Measurements from ENCODE around the gene S100A2. TPM values are rescaled to one million over a fixed set of nuclear protein-coding genes. Genes with fewer than 3 reads are reported as not detected.

Gene S100A2
- polyA plus RNA-seq, 2 of the 4 experiments (the other 2 are of a cell fraction): 5.1 to 15.9 TPM

- peaks cover 50% of the 10 kb centered on the region for H3K4me1 ChIP-seq
- TF ChIP-seq HOXB5 (CRISPR knock-in tag; IDR thresholded peaks at IDR 0.05) (no peak), CEBPB (IDR thresholded peaks at IDR 0.05) (peak in 1 of 2 experiments; percentile 41; a peak in 1 of 4 replicates), TP53 (CRISPR knock-in tag; IDR thresholded peaks at IDR 0.05) (no peak)
- CTCF ChIA-PET: interaction anchor here (0.9 to 7.9 kb wide), 7 partner anchors 11 to 259 kb away, joined by 3 to 57 read pairs (median 5); partner anchors contain the start of genes S100A1 and S100A13
- peak overlapping the region; percentile 96 for H3K4me2 ChIP-seq
- no peaks in the 10 kb centered on the region for H3K9me3 ChIP-seq
- DNase-seq (ENCODE audit: low read depth in 1 of 2, low spot score in 1 of 2) (peak in 1 of 2 experiments; percentile 31), FAIRE-seq (no peak), ATAC-seq (no peak)
- 45% methylated on average over 4 of the region's 7 CpGs for WGBS (ENCODE audit: missing lambda C conversion rate)
- H3K27ac ChIP-seq: peak overlapping the region; percentile 91 to 96
- H3K4me3 ChIP-seq: peak overlapping the region; percentile 68
- POLR2A ChIA-PET: interaction anchor here (4.7 kb wide), 1 partner anchor 16 kb away, joined by 39 read pairs; the partner anchor contains the start of gene S100A13
These were observed 45.2 kb upstream of the S100A2 start for GRCh38 chr1:153610811-153611301.

- ChIA-PET POLR2A (interaction anchor here (1.5 to 4.7 kb wide), 2 partner anchors 17 to 24 kb away, joined by 6 to 39 read pairs; partner anchors contain the start of genes CHTOP and S100A13), CTCF (interaction anchor here (0.9 to 7.9 kb wide), 7 partner anchors 10 to 258 kb away, joined by 3 to 57 read pairs (median 5); partner anchors contain the start of genes S100A1 and S100A13)
- TF ChIP-seq FOSL2 (IDR thresholded peaks at IDR 0.05) (no peak), FOSL2 (CRISPR knock-in tag; IDR thresholded peaks at IDR 0.05) (peak; percentile 25; the same call in 1 of the 2 replicates), NPAS2 (CRISPR knock-in tag; IDR thresholded peaks at IDR 0.05; ENCODE audit: borderline replicate concordance) (no peak), MAFK (IDR thresholded peaks at IDR 0.05; ENCODE audit: partially characterized antibody) (no peak)
- no peak for ATAC-seq
- Histone ChIP-seq H3K9me3 (no peaks in the 10 kb centered on the region), H3K4me1 (peaks cover 50% of the 10 kb centered on the region), H3K4me2 (peak overlapping the region; percentile 96), H3K4me3 (peak overlapping the region; percentile 68; the same call in 2 of the 3 replicates), H3K27ac (peak overlapping the region; percentile 91 to 96)
- FAIRE-seq: no peak
- WGBS (ENCODE audit: missing lambda C conversion rate): 29% methylated on average over 4 of the region's 4 CpGs
- peak in 1 of 2 experiments; percentile 29 for DNase-seq (ENCODE audit: low read depth in 1 of 2, low spot score in 1 of 2)
These were observed 44.7 kb upstream of the S100A2 start for GRCh38 chr1:153610334-153610733.

- ATAC-seq (peak in 1 of 2 experiments; percentile 6; a peak in 1 of 6 replicates), FAIRE-seq (no peak), DNase-seq (ENCODE audit: low read depth in 1 of 2, low spot score in 1 of 2) (no peak)
- Histone ChIP-seq H3K4me3 (peak overlapping the region; percentile 45; the same call in 2 of the 3 replicates), H3K9me3 (no peaks in the 10 kb centered on the region), H3K27ac (peak overlapping the region; percentile 91 to 96), H3K4me2 (peak overlapping the region; percentile 96), H3K4me1 (peaks cover 49% of the 10 kb centered on the region)
- 21% methylated on average over 6 of the region's 6 CpGs for whole genome bisulfite sequencing (ENCODE audit: missing lambda C conversion rate)
- POLR2A ChIA-PET: interaction anchor here (0.6 to 4.7 kb wide), 3 partner anchors 18 to 67 kb away, joined by 3 to 39 read pairs (median 6); partner anchors contain the start of genes CHTOP and S100A13
- CTCF ChIA-PET: interaction anchor here (1.7 to 7.9 kb wide), 3 partner anchors 17 to 37 kb away, joined by 3 to 57 read pairs (median 33); partner anchors contain the start of genes S100A1 and S100A13
- TF ChIP-seq NPAS2 (CRISPR knock-in tag; IDR thresholded peaks at IDR 0.05; ENCODE audit: borderline replicate concordance): no peak
- TF ChIP-seq FOXS1 (CRISPR knock-in tag; IDR thresholded peaks at IDR 0.05): no peak
- no peak for TF ChIP-seq REST (IDR thresholded peaks at IDR 0.05)
- no peak for TF ChIP-seq KDM5A (IDR thresholded peaks at IDR 0.05)
- no peak for TF ChIP-seq HOXB5 (CRISPR knock-in tag; IDR thresholded peaks at IDR 0.05)
- TF ChIP-seq POLR2AphosphoS2 (conservative IDR thresholded peaks at IDR 0.05; ENCODE audit: low read length): no peak
- no peak for TF ChIP-seq SREBF2 (IDR thresholded peaks at IDR 0.05)
- no peak for TF ChIP-seq ATOH8 (CRISPR knock-in tag; IDR thresholded peaks at IDR 0.05; ENCODE audit: low read depth)
- no peak for TF ChIP-seq USF2 (IDR thresholded peaks at IDR 0.05)
- TF ChIP-seq E2F6 (IDR thresholded peaks at IDR 0.05; ENCODE audit: borderline replicate concordance, low read depth): no peak
These were observed 43.9 kb upstream of the S100A2 start for GRCh38 chr1:153609585-153609907.

All from A549 (cell line).